ENCODE results near the gene ABCG1.

DNA sequence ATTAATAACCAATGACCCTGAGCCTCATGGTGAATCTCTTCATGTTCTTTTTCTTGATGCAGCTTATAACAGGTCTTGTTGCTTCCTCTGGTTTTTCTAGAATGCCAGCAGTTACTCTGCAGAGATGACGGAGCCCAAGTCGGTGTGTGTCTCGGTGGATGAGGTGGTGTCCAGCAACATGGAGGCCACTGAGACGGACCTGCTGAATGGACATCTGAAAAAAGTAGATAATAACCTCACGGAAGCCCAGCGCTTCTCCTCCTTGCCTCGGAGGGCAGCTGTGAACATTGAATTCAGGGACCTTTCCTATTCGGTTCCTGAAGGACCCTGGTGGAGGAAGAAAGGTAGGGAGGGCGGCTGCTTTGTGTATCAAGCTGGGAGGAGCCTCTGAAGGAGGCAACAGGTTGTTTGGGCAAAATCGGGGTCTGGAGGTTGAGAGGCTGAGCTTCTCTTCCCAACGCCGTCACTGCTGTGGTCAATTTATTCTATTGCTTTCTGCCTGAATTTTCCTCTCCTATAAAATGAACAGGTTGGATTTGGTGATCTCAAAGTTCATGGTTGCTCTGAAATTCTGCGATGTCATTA is 6.7 kb downstream of the ABCG1 start:
- TF ChIP-seq, protein P1, sequence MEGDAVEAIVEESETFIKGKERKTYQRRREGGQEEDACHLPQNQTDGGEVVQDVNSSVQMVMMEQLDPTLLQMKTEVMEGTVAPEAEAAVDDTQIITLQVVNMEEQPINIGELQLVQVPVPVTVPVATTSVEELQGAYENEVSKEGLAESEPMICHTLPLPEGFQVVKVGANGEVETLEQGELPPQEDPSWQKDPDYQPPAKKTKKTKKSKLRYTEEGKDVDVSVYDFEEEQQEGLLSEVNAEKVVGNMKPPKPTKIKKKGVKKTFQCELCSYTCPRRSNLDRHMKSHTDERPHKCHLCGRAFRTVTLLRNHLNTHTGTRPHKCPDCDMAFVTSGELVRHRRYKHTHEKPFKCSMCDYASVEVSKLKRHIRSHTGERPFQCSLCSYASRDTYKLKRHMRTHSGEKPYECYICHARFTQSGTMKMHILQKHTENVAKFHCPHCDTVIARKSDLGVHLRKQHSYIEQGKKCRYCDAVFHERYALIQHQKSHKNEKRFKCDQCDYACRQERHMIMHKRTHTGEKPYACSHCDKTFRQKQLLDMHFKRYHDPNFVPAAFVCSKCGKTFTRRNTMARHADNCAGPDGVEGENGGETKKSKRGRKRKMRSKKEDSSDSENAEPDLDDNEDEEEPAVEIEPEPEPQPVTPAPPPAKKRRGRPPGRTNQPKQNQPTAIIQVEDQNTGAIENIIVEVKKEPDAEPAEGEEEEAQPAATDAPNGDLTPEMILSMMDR (conservative IDR thresholded peaks at IDR 0.05; ENCODE audit: low read length) = no peak
- no peak for TF ChIP-seq EZH2phosphoT487 (IDR thresholded peaks at IDR 0.05; ENCODE audit: borderline replicate concordance, low read depth, low read length)
